DMS153 treated with DMSO at 0.1 percent for 48 hours (cell line): Measurements from ENCODE around the gene MAGEH1.

Experiments
- DNase-seq: peaks from one replicate; lab custom pipeline; 2025; ENCODE audit not compliant: unreplicated experiment; lab: John Stamatoyannopoulos, UW

MAGEH1 gene

GRCh38 chrX:55489314-55490009 is 37.5 kb downstream of the MAGEH1 start, which contains the start of gene USP51:
TSS of gene USP51 (minus strand) at chrX:55489848. CDS start at chrX:55488939, 909 bp downstream.
- DNase-seq = no peak

GRCh38 chrX:55490121-55490520 is 38.2 kb downstream of the MAGEH1 start:
- no peak for DNase-seq

GRCh38 chrX:55490974-55491373 is 39.0 kb downstream of the MAGEH1 start:
- no peak for DNase-seq
